Naive thymus-derived CD8-positive, alpha-beta T cell (primary cell): ENCODE data around the gene ZNF862. TPM values are rescaled to one million over a fixed set of nuclear protein-coding genes. Genes with fewer than 3 reads are reported as not detected.

Experiments
- ATAC-seq, 2 donors: fragments of 150-1000 bp; cut with Tn5 transposase in 1 of 2; sonication (Bioruptor Pico), chemical (Tn5 transposase) in 1 of 2; 1 replicate in 1 of 2; 2 replicates in 1 of 2; pipeline ENCODE4 v1.10.0; 2021; ENCODE audit warnings: mild to moderate bottlenecking in 2 of 2, moderate library complexity in 2 of 2
- POLR2A ChIA-PET: fragments of 350-600 bp; sonication (Branson Sonifier 250); formaldehyde crosslinking; loops from one replicate; lab custom pipeline; 2021; ENCODE audit warnings: antibody characterized with exemption; lab: Charles Lee
- DNase-seq, 10 donors: peaks; one replicate each; pipeline versions ENCODE4 v3.0.0 to v3.0.0-alpha.2; 2020 to 2022
- H3K27ac Mint-ChIP-seq, 10 donors: one replicate each; pipeline ENCODE4 v1.8.0; 2020 to 2022; ENCODE audit warnings: mild to moderate bottlenecking in 10 of 10, mixed read lengths in 10 of 10, moderate library complexity in 4 of 10, inconsistent platforms in 1 of 10
- H3K27me3 Mint-ChIP-seq, 5 donors: one replicate each; pipeline ENCODE4 v1.8.0; 2021 to 2022; ENCODE audit warnings: mixed read lengths in 5 of 5
- H3K36me3 Mint-ChIP-seq, 3 donors: one replicate each; pipeline ENCODE4 v1.8.0; 2020 to 2022; ENCODE audit warnings: mixed read lengths in 3 of 3, mild to moderate bottlenecking in 2 of 3, inconsistent platforms in 1 of 3
- H3K4me1 Mint-ChIP-seq, 4 donors: one replicate each; pipeline ENCODE4 v1.8.0; 2021 to 2022; ENCODE audit warnings: mixed read lengths in 4 of 4
- H3K4me3 Mint-ChIP-seq, 10 donors: one replicate each; pipeline ENCODE4 v1.8.0; 2020 to 2022; ENCODE audit warnings: mild to moderate bottlenecking in 10 of 10, mixed read lengths in 10 of 10, moderate library complexity in 6 of 10, inconsistent platforms in 1 of 10
- H3K9me3 Mint-ChIP-seq, 9 donors: one replicate each; pipeline ENCODE4 v1.8.0; 2020 to 2022; ENCODE audit warnings: mixed read lengths in 9 of 9, mild to moderate bottlenecking in 3 of 9, inconsistent platforms in 1 of 9, moderate library complexity in 1 of 9
- polyA plus RNA-seq, 3 donors: library from polyadenylated mRNA; unstranded; fragments of 300-500 nt; fragmentation: Illumina TruSeq; gene quantifications; one replicate each; pipeline ENCODE4 v1.2.3, GENCODE V29; 2021
- total RNA-seq, 8 experiments: library from RNA in 2 of 8; stranded (reverse) in 2 of 8; gene quantifications; one replicate each; pipeline ENCODE4 v1.2.3 and lab custom pipeline; 2021 to 2026

The ZNF862 gene
- total and polyA plus RNA-seq, 5 experiments from 2014 or later: 6.1 to 88.4 (median 10.6) TPM

DNA sequence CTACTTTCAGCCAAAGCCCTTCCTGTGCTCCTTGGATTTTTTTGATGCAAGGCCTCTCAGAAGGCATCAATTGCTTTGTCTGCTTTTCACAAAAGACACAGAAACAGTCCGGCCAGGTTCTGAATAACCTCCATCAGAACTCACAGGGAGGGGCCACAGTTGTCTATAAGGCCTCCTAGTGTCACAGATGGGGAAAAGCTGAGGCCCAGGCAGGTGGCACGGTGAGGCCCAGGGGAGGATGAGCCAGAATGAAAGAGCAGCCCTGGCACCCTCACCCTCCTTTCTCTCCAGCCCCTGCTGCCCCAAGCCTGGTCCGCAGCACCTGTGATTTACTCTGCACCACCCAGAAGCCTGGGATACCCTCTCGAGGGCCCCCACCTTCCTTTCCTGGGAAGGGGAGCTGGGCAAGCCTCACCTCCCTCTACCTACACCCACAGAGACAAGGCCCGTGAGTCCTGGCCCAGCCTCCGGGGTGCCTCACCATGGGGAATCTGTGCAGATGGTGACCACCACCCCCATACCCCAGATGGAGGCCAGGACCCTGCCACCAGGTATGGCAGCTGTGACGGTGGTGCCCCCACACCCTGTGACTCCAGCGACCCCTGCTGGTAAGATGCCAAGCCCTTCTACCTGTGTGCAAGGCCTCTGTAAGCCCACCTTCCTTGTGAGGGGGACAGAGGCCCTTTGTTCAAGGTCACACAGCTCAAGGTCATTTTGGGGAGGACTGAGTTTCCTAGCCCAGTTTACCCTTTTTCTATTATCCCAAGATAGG is 38.6 kb upstream of the ZNF862 start:
- peaks cover 0 to 2% (median 0%) of the 10 kb centered on the region in 4 donors for H3K4me1 Mint-ChIP-seq
- H3K9me3 Mint-ChIP-seq: no peaks in the 10 kb centered on the region
- peak overlapping the region in 2 of 10 donors; percentile 37 to 74 for H3K27ac Mint-ChIP-seq
- no peaks in the 10 kb centered on the region for H3K36me3 Mint-ChIP-seq
- H3K4me3 Mint-ChIP-seq: no peak overlapping the region
- no peaks in the 10 kb centered on the region for H3K27me3 Mint-ChIP-seq
- POLR2A ChIA-PET: no interaction called here
- ATAC-seq (peak; percentile 77 to 88), DNase-seq (peak; percentile 40 to 85 (median 64))

DNA sequence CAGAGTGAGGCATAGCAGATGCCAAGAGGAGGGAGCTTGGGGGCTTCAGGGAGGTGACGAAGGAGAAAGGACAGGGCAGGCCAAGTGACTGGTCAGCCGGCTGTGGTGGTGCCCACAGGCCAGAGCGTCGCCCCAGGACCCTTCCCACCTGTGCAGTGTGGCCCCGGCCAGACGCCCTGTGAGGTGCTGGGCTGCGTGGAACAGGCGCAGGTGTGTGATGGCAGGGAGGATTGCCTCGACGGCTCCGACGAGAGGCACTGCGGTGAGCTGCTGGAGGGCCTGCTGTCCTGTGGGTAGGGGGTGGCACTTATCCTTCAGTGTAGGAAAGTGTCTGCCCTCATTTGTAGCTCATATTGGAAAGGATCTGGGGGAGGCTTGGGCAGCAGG is 38.0 kb upstream of the ZNF862 start:
- H3K36me3 Mint-ChIP-seq: no peaks in the 10 kb centered on the region
- peaks cover 0 to 2% (median 0%) of the 10 kb centered on the region in 4 donors for H3K4me1 Mint-ChIP-seq
- H3K9me3 Mint-ChIP-seq: no peaks in the 10 kb centered on the region
- POLR2A ChIA-PET: no interaction called here
- no peak overlapping the region for H3K4me3 Mint-ChIP-seq
- DNase-seq: no peak
- H3K27ac Mint-ChIP-seq: peak overlapping the region in 1 of 10 donors; percentile 74
- no peak for ATAC-seq
- no peaks in the 10 kb centered on the region for H3K27me3 Mint-ChIP-seq

DNA sequence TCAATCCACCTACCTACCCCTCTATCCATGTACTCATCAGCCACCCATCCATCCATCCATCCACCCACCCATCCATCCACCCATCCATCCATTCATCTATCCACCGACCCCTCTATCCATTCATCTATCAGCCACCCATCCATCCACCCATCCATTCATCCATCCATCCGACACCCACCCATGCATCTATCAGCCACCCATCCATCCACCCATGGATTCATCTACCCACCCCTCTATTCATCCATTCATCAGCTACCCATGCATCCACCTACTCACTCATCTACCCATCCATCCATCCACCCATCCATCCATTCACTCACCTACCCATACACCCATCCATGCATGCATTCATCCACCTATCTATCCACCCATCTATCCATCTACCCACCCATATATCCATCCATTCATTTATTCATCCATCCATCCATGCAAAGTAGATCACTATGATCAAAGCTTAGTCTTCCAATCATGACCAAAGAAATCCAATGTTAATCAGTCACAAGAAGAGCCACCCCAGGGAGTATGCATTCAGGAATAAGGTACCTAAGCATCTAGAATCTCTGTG is 37.1 kb upstream of the ZNF862 start:
- ATAC-seq: no peak
- Mint-ChIP-seq H3K36me3 (no peaks in the 10 kb centered on the region), H3K9me3 (no peaks in the 10 kb centered on the region), H3K4me1 (peaks cover 0 to 2% (median 0%) of the 10 kb centered on the region in 4 donors), H3K27me3 (no peaks in the 10 kb centered on the region), H3K27ac (peak overlapping the region in 1 of 10 donors; percentile 2), H3K4me3 (no peak overlapping the region)
- POLR2A ChIA-PET: no interaction called here
- DNase-seq: no peak

DNA sequence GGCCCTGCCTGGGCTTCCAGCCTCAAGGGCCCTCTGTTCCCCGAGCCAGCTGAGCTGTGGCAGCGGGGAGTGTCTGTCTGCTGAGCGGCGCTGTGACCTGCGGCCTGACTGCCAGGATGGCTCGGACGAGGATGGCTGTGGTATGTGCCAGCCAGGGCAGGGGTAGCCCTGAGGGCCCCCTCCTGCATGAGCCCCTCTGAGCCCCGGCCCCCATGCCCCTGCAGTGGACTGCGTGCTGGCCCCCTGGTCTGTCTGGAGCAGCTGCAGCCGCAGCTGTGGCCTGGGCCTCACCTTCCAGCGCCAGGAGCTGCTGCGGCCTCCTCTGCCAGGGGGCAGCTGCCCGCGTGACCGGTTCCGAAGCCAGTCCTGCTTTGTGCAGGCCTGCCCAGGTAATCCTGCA is 36.4 kb upstream of the ZNF862 start:
- POLR2A ChIA-PET: no interaction called here
- DNase-seq: no peak
- no peak for ATAC-seq

DNA sequence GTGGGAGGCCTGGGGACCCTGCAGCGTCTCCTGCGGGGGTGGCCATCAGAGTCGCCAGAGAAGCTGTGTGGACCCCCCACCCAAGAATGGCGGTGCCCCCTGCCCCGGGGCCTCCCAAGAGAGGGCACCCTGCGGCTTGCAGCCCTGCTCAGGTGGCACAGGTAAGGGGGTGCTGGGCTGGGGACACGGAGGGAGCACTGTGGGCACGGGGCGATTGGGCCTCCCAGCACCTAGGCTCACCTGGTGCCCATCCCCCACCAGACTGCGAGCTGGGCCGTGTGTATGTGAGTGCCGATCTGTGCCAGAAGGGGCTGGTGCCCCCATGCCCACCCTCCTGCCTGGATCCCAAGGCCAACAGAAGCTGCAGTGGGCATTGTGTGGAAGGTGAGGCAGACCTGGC is 35.2 kb upstream of the ZNF862 start:
- Mint-ChIP-seq H3K4me3 (no peak overlapping the region), H3K27me3 (no peaks in the 10 kb centered on the region), H3K36me3 (no peaks in the 10 kb centered on the region), H3K27ac (no peak overlapping the region), H3K9me3 (no peaks in the 10 kb centered on the region), H3K4me1 (peaks cover 0 to 8% (median 4%) of the 10 kb centered on the region in 4 donors)
- ATAC-seq: no peak
- POLR2A ChIA-PET: no interaction called here
- DNase-seq: no peak

More for the DNA sequence above, 36.4 kb upstream of the ZNF862 start:
- Mint-ChIP-seq H3K27ac (no peak overlapping the region), H3K27me3 (no peaks in the 10 kb centered on the region), H3K9me3 (no peaks in the 10 kb centered on the region), H3K4me3 (no peak overlapping the region), H3K4me1 (peaks cover 0 to 2% (median under 1%) of the 10 kb centered on the region in 4 donors), H3K36me3 (no peaks in the 10 kb centered on the region)

DNA sequence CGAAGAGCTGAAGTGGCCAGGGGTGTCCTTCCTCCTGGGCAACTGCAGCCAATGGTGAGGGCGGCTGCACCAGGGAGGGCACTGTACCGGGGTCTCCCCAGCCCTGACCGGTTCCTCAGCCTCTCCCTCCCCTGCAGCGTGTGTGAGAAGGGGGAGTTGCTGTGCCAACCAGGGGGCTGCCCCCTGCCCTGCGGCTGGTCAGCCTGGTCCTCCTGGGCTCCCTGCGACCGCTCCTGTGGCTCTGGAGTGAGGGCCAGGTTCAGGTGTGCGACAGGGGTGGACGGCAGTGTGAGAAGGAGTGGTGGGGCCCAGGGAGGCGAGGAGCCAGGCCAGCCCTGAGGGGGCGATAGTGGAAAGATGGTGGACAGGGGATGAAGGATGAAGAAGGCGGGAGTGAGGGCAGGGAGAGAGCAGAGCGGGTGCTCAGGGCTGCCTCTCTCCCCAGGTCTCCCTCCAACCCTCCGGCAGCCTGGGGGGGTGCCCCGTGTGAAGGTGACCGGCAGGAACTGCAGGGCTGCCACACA is 34.6 kb upstream of the ZNF862 start:
- POLR2A ChIA-PET: no interaction called here
- H3K9me3 Mint-ChIP-seq: no peaks in the 10 kb centered on the region

DNA sequence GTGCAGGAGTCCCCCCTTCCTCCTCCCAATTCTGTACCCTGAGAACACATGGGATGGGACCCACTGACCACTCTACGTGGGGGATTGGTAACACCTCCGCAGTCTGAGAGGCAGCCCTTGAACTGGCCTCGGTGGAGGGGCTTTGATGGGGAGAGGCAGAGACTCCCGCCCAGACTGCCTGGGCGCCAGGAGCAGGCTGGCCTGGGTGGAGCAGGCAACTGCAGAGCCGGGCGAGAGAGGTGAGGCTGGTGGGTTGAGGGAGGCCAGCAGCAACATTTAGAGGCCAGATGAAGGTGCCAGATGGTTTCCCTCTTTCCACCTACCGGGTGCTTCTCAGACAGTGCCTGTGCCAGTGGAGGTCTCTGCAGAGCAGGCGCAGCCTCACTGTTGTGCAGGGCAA is 34.1 kb upstream of the ZNF862 start:
- Mint-ChIP-seq H3K4me1 (peaks cover 0 to 8% (median 3%) of the 10 kb centered on the region in 4 donors), H3K27me3 (no peaks in the 10 kb centered on the region), H3K9me3 (no peaks in the 10 kb centered on the region), H3K4me3 (no peak overlapping the region), H3K36me3 (no peaks in the 10 kb centered on the region), H3K27ac (peak overlapping the region in 1 of 10 donors; percentile 28)
- POLR2A ChIA-PET: no interaction called here
- ATAC-seq: no peak
- no peak for DNase-seq

More for the DNA sequence above, 34.6 kb upstream of the ZNF862 start:
- ATAC-seq: no peak
- H3K4me1 Mint-ChIP-seq: peaks cover 0 to 8% (median 4%) of the 10 kb centered on the region in 4 donors
- no peaks in the 10 kb centered on the region for H3K27me3 Mint-ChIP-seq
- no peak overlapping the region for H3K4me3 Mint-ChIP-seq
- H3K27ac Mint-ChIP-seq: no peak overlapping the region
- DNase-seq: no peak
- H3K36me3 Mint-ChIP-seq: no peaks in the 10 kb centered on the region

DNA sequence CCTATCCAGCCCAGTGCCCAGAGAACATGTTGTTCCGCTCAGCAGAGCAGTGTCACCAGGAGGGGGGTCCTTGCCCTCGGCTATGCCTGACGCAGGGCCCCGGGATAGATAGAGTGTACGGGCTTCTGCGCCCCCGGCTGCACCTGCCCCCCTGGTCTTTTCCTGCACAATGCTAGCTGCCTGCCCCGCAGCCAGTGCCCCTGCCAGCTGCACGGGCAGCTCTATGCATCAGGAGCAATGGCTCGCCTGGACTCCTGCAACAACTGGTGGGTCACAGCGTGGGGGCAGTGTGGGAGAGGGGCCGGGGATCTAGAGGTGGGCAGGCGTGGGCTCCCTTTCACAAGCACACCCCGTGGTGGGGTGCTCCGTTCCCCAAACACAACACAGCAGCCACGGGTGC is 31.4 kb upstream of the ZNF862 start:
- no peak for DNase-seq
- peaks cover 0 to 8% (median 4%) of the 10 kb centered on the region in 4 donors for H3K4me1 Mint-ChIP-seq
- no peak for ATAC-seq
- no peaks in the 10 kb centered on the region for H3K27me3 Mint-ChIP-seq
- peak overlapping the region in 1 of 10 donors; percentile 70 for H3K27ac Mint-ChIP-seq
- H3K36me3 Mint-ChIP-seq: no peaks in the 10 kb centered on the region
- no peaks in the 10 kb centered on the region for H3K9me3 Mint-ChIP-seq
- POLR2A ChIA-PET: no interaction called here
- no peak overlapping the region for H3K4me3 Mint-ChIP-seq

DNA sequence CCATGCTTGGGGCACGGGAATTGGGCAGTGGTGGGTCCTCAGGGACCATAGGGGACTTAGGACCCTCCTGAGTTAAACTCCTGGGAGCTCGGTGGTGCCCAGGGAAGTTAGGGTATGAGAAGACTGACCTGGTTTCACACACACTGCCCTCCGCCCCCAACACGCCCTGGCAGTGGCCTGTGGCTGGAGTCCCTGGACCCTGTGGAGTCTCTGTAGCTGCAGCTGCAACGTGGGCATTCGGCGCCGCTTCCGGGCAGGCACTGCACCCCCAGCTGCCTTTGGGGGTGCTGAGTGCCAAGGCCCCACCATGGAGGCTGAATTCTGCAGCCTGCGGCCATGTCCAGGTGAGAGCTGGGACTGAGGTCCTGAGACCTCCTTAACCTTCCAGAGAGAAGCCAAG is 29.9 kb upstream of the ZNF862 start:
- Mint-ChIP-seq H3K36me3 (no peaks in the 10 kb centered on the region), H3K9me3 (no peaks in the 10 kb centered on the region), H3K27ac (no peak overlapping the region), H3K4me1 (peaks cover 0 to 15% (median 10%) of the 10 kb centered on the region in 4 donors), H3K27me3 (no peaks in the 10 kb centered on the region), H3K4me3 (no peak overlapping the region)
- DNase-seq: no peak
- POLR2A ChIA-PET: no interaction called here
- no peak for ATAC-seq

DNA sequence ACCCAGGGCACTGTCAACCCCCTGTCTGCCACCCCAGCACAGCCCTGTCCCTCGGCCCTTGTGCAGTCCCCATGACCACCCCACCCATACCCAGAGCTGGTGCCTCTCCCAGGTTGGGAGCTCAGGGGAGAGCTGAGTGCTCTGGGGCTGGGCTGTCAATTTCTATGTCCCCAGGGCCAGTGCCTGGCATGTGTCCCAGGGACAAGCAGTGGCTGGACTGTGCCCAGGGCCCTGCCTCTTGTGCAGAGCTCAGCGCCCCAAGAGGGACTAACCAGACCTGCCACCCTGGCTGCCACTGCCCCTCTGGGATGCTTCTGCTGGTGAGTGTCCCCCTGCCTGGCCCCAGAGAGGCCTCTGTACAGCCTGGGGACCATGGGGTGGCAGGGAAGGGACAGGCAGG is 29.0 kb upstream of the ZNF862 start:
- POLR2A ChIA-PET: interaction anchor here (1.2 kb wide), 1 partner anchor 10 kb away, joined by 5 read pairs; no protein-coding TSS in a partner anchor

DNA sequence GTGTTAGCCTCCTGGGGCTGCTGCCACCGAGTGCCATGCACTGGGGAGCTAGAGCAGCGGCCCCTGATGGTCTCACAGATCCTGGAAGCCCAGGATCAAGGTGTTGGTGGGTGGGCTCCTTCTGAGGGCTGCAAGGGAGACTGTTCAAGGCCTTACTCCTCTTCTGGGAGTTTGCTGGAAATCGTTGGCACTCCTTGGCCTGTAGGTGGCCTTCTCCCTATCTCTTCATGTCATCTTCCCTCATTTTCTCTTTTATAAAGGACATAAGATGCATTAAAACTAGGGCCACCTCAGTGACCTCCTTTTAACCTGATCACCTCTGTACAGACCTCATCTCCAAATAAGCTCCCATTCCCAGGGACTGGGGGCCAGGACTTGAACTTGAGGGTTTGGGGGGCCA is 27.0 kb upstream of the ZNF862 start:
- Mint-ChIP-seq H3K4me1 (peaks cover 0 to 23% (median 14%) of the 10 kb centered on the region in 4 donors), H3K4me3 (no peak overlapping the region), H3K9me3 (no peaks in the 10 kb centered on the region), H3K27me3 (no peaks in the 10 kb centered on the region), H3K36me3 (no peaks in the 10 kb centered on the region), H3K27ac (no peak overlapping the region)
- no peak for DNase-seq
- POLR2A ChIA-PET: no interaction called here
- ATAC-seq: no peak

More for the DNA sequence above, 29.0 kb upstream of the ZNF862 start:
- Mint-ChIP-seq H3K4me3 (no peak overlapping the region), H3K36me3 (no peaks in the 10 kb centered on the region), H3K27ac (no peak overlapping the region), H3K9me3 (no peaks in the 10 kb centered on the region), H3K4me1 (peaks cover 0 to 23% (median 14%) of the 10 kb centered on the region in 4 donors), H3K27me3 (no peaks in the 10 kb centered on the region)
- ATAC-seq (no peak), DNase-seq (no peak)

DNA sequence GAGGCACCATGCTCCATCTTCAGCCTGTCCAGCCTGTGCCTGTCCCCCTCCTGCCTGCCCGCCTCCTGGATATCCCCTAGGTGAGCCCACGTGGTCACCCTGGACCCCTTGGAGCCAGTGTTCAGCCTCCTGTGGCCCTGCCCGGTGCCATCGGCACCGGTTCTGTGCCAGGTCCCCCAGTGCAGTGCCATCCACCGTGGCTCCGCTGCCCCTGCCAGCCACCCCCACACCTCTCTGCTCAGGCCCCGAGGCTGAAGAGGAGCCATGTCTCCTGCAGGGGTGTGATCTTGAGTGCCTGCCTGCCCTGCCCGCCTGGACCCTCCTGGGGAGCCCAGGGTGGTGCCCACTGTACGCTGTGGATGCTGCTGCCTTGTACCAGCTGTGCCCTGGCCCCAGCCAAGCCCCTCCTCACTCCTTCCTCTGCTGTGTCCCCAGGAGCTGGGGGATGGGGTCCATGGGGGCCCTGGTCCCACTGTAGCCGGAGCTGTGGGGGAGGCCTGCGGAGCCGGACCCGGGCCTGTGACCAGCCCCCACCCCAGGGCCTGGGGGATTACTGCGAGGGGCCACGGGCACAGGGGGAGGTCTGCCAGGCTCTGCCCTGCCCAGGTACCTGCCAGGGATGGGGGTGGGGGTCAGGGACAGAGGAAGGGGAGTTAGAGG is 26.2 kb upstream of the ZNF862 start:
- H3K4me1 Mint-ChIP-seq: peaks cover 0 to 23% (median 14%) of the 10 kb centered on the region in 4 donors
- H3K27ac Mint-ChIP-seq: no peak overlapping the region
- H3K9me3 Mint-ChIP-seq: no peaks in the 10 kb centered on the region
- DNase-seq (no peak), ATAC-seq (no peak)
- no peak overlapping the region for H3K4me3 Mint-ChIP-seq
- H3K27me3 Mint-ChIP-seq: no peaks in the 10 kb centered on the region
- H3K36me3 Mint-ChIP-seq: no peaks in the 10 kb centered on the region
- POLR2A ChIA-PET: no interaction called here
